Measurements from ENCODE around the gene MED12L.

Gene MED12L

DNA sequence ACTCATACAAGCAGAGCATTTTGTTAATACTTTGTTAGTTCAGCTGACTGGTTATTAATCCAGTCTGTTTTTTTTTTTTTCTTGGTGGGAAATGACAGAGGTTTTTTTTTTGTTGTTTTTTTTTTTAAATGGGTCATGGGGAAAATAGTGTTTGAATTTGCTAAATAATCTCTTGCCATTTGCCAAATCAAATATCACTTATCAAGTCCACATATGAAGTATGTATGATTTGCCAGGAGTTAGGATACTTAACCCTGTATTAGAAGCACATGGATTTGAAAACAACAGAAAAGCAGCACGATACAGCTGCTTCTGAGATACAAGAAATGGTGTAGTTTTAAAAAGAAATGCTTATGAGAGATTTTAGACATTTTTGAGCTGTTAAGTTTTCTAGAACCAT is 171.3 kb downstream of the MED12L start:
- H3K4me2 ChIP-seq (ENCODE audit: low read length) = no peak overlapping the region
- TF ChIP-seq, protein P1, sequence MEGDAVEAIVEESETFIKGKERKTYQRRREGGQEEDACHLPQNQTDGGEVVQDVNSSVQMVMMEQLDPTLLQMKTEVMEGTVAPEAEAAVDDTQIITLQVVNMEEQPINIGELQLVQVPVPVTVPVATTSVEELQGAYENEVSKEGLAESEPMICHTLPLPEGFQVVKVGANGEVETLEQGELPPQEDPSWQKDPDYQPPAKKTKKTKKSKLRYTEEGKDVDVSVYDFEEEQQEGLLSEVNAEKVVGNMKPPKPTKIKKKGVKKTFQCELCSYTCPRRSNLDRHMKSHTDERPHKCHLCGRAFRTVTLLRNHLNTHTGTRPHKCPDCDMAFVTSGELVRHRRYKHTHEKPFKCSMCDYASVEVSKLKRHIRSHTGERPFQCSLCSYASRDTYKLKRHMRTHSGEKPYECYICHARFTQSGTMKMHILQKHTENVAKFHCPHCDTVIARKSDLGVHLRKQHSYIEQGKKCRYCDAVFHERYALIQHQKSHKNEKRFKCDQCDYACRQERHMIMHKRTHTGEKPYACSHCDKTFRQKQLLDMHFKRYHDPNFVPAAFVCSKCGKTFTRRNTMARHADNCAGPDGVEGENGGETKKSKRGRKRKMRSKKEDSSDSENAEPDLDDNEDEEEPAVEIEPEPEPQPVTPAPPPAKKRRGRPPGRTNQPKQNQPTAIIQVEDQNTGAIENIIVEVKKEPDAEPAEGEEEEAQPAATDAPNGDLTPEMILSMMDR (IDR thresholded peaks at IDR 0.05) = no peak

DNA sequence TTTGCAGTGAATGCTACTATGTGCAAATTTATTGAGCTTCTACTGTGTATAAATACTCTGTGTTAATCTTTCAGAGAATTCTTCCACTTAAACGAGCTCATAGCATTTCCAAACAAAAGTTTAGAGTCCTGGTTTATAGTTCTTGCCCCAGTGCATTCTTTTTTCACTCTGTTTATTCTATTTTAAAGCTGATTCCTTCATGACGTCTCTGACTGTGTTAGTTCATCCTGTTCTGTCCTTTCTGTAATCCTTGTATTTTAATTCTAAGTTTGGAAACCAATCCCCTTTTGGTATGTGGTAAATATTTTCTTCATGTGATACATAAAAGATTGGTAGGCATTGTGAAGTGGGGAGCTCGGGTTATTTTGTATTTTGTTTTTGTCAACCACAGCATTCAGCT is 174.2 kb downstream of the MED12L start:
- TF ChIP-seq, protein P1 (IDR thresholded peaks at IDR 0.05) = no peak
- Histone ChIP-seq H3K27me3 (ENCODE audit: control insufficient read depth, insufficient read depth, low read length) (no peaks in the 10 kb centered on the region), H3K9ac (no peak overlapping the region), H3K79me2 (no peaks in the 10 kb centered on the region), H2AFZ (no peak overlapping the region), H3K27ac (no peak overlapping the region), H3K4me2 (ENCODE audit: low read length) (no peak overlapping the region), H3K36me3 (ENCODE audit: control insufficient read depth, insufficient read depth, low read length) (no peaks in the 10 kb centered on the region), H3K9me3 (ENCODE audit: control insufficient read depth, low read length) (no peaks in the 10 kb centered on the region), H3K4me3 (ENCODE audit: low read depth, low read length) (no peak overlapping the region), H3K4me1 (no peaks in the 10 kb centered on the region)

More for the DNA sequence above, 171.3 kb downstream of the MED12L start:
- Histone ChIP-seq H3K9ac (no peak overlapping the region), H3K9me3 (ENCODE audit: control insufficient read depth, low read length) (no peaks in the 10 kb centered on the region), H3K36me3 (ENCODE audit: control insufficient read depth, insufficient read depth, low read length) (no peaks in the 10 kb centered on the region), H3K79me2 (no peaks in the 10 kb centered on the region), H2AFZ (no peak overlapping the region), H3K4me3 (ENCODE audit: low read depth, low read length) (no peak overlapping the region), H3K4me1 (no peaks in the 10 kb centered on the region), H3K27me3 (ENCODE audit: control insufficient read depth, insufficient read depth, low read length) (no peaks in the 10 kb centered on the region), H3K27ac (no peak overlapping the region)

DNA sequence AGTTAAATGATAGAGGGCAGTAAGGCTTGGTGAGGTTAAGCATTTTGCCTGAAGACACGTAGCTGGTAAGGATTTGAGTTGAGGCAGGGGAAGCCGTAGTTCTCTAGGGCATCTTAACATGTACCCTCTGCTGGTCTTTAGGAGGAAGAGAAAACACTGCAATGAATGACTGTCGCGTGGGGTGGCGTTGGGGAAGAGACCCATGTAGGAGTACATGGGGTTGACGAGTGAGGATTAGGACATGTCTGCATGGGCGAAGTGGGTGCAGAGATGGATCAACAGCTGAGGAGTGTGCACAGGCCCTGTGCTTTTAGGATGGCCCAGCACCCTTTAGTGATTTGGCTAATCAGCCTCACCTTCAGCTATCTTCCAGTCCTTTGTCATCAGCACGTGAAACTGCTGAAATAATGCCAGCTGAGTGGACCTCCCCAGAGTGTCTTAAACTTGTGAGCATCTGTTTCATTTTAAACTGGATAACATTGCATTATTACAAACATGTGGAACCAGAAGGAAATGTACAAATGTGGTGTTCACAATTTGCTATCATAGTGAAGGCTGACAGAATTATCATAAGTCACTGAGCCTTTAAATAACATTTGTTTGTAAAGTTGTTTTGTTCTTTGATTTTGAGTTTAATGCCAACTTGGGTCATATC is 177.5 kb downstream of the MED12L start:
- H3K9ac ChIP-seq = no peak overlapping the region
- H3K27ac ChIP-seq = no peak overlapping the region
- no peaks in the 10 kb centered on the region for H3K9me3 ChIP-seq (ENCODE audit: control insufficient read depth, low read length)
- H3K4me3 ChIP-seq (ENCODE audit: low read depth, low read length) = no peak overlapping the region
- no peak overlapping the region for H2AFZ ChIP-seq
- H3K79me2 ChIP-seq = no peaks in the 10 kb centered on the region
- H3K4me2 ChIP-seq (ENCODE audit: low read length) = no peak overlapping the region
- H3K27me3 ChIP-seq (ENCODE audit: control insufficient read depth, insufficient read depth, low read length) = no peaks in the 10 kb centered on the region
- H3K36me3 ChIP-seq (ENCODE audit: control insufficient read depth, insufficient read depth, low read length) = no peaks in the 10 kb centered on the region
- TF ChIP-seq, protein P1 (IDR thresholded peaks at IDR 0.05) = no peak
- no peaks in the 10 kb centered on the region for H3K4me1 ChIP-seq

DNA sequence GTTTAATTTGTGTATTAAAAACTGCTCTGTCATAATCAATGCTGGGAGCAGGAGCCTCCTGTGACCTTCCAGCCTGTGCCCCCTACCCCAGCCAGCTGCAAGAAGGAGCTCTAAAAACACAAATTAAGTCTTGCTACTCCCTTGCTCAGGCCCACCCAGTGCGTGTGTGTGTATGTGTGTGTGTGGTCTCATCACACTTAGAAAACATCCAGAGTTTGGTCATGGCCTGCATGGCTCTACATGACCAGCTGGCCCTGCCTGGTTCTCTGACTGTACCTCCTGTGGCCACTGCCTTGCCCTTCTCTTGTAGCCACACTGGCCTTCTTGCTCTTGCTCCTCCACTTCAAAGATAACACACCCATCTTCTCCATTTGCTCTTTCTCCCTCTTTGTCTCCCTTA is 179.1 kb downstream of the MED12L start:
- Histone ChIP-seq H3K27me3 (ENCODE audit: control insufficient read depth, insufficient read depth, low read length) (no peaks in the 10 kb centered on the region), H3K9ac (no peak overlapping the region), H3K9me3 (ENCODE audit: control insufficient read depth, low read length) (no peaks in the 10 kb centered on the region), H3K36me3 (ENCODE audit: control insufficient read depth, insufficient read depth, low read length) (no peaks in the 10 kb centered on the region), H3K79me2 (no peaks in the 10 kb centered on the region), H3K4me1 (no peaks in the 10 kb centered on the region), H3K4me2 (ENCODE audit: low read length) (no peak overlapping the region), H3K4me3 (ENCODE audit: low read depth, low read length) (no peak overlapping the region), H3K27ac (no peak overlapping the region), H2AFZ (no peak overlapping the region)
- TF ChIP-seq, protein P1 (IDR thresholded peaks at IDR 0.05) = no peak

DNA sequence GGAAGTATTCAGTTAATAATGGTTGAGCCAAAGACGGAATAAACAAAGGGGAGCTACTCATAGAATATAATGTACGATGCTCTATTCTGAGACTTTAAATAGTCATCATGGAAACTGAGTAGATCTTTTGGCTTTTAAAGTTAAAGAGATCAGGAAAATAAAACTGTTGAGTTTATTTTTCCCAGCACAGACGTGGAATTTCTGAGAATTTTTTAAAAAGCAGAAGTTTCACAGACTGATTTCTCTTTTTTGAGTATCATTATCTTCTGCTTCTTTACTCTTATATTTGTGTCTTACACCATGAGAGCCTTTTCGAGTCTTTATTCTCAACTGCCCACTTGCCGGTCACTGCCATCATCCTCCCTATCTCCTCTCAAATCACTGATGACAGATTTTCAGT is 179.7 kb downstream of the MED12L start:
- Histone ChIP-seq H3K36me3 (ENCODE audit: control insufficient read depth, insufficient read depth, low read length) (no peaks in the 10 kb centered on the region), H3K27ac (no peak overlapping the region), H3K4me3 (ENCODE audit: low read depth, low read length) (no peak overlapping the region), H3K9ac (no peak overlapping the region), H3K79me2 (no peaks in the 10 kb centered on the region), H3K4me1 (no peaks in the 10 kb centered on the region), H3K9me3 (ENCODE audit: control insufficient read depth, low read length) (no peaks in the 10 kb centered on the region), H3K27me3 (ENCODE audit: control insufficient read depth, insufficient read depth, low read length) (no peaks in the 10 kb centered on the region), H3K4me2 (ENCODE audit: low read length) (no peak overlapping the region), H2AFZ (no peak overlapping the region)
- TF ChIP-seq, protein P1 (IDR thresholded peaks at IDR 0.05) = no peak
